LNCAP (cell line): ENCODE data around the gene ZKSCAN4.

Experiments
- CTCF ChIP-seq: fragments of 450-650 bp; IDR thresholded peaks from 2 replicates; pipeline ENCODE4 v1.5.1; 2017; ENCODE audit warnings: mild to moderate bottlenecking

Gene ZKSCAN4

GRCh38 chr6:28225056-28225834, 26.8 kb downstream of the ZKSCAN4 start, which contains the start of gene ZSCAN9:
ZSCAN9 (plus strand) TSS chr6:28225275; CDS start chr6:28227085, 1,810 bp downstream.
- no peak for TF ChIP-seq CTCF

GRCh38 chr6:28224131-28225055, 27.7 kb downstream of the ZKSCAN4 start:
- no peak for TF ChIP-seq CTCF

- TF ChIP-seq CTCF: no peak
Measured at GRCh38 chr6:28220257-28221133, 31.6 kb downstream of the ZKSCAN4 start.

- TF ChIP-seq CTCF: no peak
Measured at GRCh38 chr6:28218312-28219248, 33.5 kb downstream of the ZKSCAN4 start.

- no peak for TF ChIP-seq CTCF
Measured at GRCh38 chr6:28217890-28218289, 34.2 kb downstream of the ZKSCAN4 start.

DNA sequence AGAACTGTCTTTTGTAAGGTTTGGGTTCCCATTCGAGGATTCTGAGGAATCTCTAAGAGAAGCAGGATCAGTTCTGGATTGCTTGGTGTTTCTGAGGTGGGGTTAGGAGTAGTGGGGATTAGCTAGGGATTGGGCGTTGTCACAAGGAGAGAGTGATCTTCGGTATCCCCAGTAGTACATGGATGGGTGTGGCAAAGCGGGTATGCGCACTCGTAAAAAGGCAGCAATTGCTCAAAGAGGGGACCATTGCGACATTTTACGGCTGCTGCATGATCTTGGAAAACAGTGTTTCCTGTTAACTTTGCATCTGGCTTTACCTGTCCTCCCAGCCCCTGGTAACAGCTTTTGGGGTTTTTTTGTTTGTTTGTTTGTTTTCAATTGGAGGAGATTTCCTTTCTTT, 36.6 kb downstream of the ZKSCAN4 start:
- TF ChIP-seq CTCF: no peak
